ENCODE results near the gene TMEM184A.

Gene TMEM184A

DNA sequence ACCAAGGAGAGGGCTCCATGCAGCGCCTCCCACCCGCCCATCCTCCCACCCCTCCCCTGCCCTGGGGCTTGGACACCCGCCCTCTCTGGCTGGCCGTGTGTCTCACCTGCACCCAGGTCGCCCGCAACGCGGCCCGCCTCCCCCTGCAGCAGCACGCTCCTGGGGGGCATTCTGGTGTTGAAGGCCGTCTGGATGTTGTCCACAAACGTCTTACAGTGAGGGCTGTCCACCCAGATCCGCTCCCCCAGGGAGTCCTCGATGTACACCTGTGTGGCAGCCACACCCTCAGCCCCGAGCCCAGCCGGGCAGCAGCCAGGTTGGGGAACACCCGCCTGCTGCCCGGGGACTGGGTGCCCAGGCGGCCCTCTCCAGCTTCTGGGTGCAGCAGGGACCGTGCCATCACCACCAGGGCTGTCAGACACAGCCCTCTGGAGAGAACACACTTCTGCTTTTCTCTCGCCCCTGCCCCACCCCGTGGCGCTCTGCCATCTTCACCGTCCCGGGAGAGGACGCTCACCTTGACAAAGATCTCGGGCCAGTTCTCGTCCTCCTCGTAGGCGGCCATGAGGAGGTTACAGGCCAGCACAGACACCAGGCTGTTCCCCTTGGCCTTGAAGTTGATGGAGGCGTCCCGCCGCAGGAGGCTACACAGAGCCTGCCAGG is 56.5 kb downstream of the TMEM184A start:
- no peak for DNase-seq (ENCODE audit: low spot score)
- in situ Hi-C loops (cut with MboI; ENCODE audit: low pct_unique_long_range_greater_than_20kb, low sequenced_read_pairs, unreplicated experiment), result no loop called here
- TF ChIP-seq, protein P1, sequence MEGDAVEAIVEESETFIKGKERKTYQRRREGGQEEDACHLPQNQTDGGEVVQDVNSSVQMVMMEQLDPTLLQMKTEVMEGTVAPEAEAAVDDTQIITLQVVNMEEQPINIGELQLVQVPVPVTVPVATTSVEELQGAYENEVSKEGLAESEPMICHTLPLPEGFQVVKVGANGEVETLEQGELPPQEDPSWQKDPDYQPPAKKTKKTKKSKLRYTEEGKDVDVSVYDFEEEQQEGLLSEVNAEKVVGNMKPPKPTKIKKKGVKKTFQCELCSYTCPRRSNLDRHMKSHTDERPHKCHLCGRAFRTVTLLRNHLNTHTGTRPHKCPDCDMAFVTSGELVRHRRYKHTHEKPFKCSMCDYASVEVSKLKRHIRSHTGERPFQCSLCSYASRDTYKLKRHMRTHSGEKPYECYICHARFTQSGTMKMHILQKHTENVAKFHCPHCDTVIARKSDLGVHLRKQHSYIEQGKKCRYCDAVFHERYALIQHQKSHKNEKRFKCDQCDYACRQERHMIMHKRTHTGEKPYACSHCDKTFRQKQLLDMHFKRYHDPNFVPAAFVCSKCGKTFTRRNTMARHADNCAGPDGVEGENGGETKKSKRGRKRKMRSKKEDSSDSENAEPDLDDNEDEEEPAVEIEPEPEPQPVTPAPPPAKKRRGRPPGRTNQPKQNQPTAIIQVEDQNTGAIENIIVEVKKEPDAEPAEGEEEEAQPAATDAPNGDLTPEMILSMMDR (IDR thresholded peaks at IDR 0.05; ENCODE audit: extremely low read depth, insufficient read depth, missing control alignments), result no peak

DNA sequence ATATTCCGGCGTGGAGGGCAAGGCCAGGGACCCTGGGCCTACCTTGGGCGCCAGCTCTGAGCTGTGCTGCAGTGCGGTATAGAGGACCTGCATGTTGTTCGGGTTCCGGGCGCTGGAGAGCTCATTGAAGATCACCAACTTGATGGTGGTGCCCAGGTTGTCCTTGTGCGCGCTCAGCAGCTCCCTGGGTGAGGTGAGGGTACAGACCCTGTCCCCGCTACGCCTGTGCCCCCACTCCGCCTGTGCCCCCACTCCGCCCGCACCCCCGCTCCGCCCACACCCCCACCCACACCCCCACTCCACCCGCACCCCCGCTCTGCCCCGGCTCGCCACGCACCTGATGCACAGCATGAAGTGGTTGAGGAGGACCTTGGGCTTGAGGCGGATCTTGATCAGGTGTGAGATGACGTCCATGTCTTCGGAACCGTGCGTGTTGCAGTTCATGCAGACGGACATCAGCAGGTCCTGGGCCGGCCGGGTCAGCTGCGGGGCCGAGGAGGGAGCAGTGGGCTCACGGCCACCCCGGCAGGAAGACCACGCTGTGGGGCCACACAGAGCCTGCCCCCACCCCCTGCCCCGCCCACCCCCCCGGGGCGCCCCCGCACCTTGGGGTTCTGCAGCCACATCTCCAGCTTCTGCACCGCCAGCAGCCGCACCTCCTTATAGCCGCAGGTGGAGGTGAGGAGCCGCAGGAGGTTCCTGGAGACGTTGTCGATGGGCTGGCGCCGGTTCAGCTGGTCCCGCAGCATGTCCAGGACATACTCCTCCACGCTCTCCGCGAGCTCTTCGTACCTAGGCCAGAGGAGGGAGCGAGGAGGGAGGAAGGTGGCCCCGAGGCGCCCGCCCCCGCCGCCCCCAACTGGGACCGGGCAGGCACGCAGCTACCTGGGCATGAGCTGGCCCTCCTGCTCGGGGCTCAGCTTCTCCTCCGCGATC is 57.4 kb downstream of the TMEM184A start:
- in situ Hi-C loops (cut with MboI; ENCODE audit: low pct_unique_long_range_greater_than_20kb, low sequenced_read_pairs, unreplicated experiment), result no loop called here
- TF ChIP-seq, protein P1 (IDR thresholded peaks at IDR 0.05; ENCODE audit: extremely low read depth, insufficient read depth, missing control alignments), result no peak
- DNase-seq (ENCODE audit: low spot score), result no peak

DNA sequence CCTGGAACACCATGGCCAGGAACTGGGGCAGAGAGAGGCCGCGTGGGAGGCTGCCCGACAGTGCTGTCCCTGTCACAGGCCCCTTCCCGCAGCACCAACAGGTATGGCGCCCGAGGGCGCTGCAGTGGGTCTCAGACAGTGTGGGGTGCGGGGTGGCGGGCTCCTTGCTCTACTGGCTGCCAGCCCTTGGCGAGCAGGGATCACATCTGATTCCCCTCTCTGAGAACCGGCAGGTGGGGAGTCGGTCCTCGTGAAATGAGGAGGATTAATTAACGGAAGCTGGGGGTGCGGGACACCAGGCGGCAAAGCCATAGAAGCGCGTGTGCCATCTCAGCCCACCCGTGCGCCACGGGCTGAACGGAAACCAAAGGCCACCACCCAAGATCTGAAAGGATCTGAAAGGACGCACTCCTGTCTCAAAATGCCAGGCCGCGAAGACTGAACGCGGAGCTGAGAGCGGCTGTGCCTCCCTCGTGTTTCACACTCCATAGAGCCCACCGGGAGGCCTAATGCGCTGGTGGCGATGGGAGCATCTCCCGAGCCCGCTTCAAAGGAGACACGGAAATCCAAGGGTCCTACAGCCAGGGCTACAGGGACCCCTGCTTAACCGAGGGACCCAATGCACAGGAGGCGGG is 58.6 kb downstream of the TMEM184A start:
- no peak for DNase-seq (ENCODE audit: low spot score)
- TF ChIP-seq, protein P1 (IDR thresholded peaks at IDR 0.05; ENCODE audit: extremely low read depth, insufficient read depth, missing control alignments), result no peak
- in situ Hi-C loops (cut with MboI; ENCODE audit: low pct_unique_long_range_greater_than_20kb, low sequenced_read_pairs, unreplicated experiment), result no loop called here

DNA sequence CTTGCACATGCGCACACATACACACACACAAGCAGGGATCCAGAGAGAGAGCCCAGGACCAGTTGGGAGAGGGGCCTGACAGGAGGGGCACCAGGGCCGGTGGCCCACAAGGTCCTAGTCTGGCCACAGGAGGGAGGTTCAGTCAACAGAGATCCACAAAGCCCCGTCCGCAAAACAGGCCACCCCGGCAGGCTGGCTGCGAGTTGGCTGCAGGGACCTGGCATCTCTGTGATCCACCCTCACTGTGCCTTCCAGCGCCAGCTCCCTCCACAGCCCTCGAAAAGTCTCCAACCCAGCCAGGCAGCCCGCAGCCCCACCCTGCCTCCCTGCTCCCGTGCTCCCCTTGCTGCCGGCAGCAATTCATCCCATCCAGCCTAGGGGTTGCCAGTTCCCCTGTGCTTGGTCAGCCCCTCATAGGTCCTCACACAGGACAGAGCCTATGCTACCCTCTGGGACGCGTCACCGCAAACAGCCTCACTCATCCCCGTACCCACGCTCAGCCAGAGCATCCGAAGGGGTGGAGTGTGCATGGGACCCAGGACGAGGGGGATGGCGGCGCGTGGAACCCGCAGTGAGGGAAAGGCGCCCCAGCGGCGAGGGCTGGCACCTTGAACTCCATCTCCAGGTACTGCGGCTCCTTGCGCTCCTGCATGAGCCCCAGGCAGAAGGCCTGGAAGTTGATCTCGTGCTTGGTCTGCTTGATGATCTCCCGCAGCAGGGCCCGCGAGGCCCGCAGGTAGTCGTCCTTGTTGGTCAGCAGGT is 59.3 kb downstream of the TMEM184A start:
- in situ Hi-C loops (cut with MboI; ENCODE audit: low pct_unique_long_range_greater_than_20kb, low sequenced_read_pairs, unreplicated experiment), result no loop called here
- DNase-seq (ENCODE audit: low spot score), result no peak
- TF ChIP-seq, protein P1 (IDR thresholded peaks at IDR 0.05; ENCODE audit: extremely low read depth, insufficient read depth, missing control alignments), result no peak

DNA sequence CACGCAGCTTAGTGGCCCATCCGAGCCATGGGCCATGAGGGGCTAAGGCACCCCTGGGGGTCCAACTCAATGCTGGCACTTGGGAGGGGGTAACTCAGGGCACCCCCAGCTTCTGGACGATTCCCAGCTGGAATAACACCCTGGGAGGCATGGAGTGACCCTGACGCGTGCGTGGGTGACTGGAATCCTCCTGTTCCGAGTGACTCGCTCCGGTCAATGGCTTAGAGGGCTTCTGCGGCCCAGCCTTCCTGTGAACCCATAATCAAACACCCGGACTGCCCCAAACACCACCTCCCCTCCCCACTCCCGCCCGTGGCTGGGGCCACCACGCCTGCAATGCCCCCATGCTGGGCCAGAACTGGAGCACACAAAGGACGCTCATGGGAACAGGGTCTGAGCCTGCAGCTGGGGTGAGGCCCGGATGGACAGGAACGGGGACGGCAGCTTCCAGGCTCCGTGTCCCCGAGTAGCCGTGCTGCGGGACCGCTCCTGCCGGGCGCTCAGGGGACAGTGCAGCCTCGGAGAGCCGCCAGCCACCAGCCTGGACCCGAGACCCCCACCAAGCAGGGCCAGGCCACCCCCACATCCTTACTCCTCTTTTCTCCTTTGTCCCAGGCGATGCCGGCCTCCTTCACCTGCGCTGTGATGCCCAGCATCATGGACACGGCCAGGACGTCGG is 60.3 kb downstream of the TMEM184A start:
- in situ Hi-C loops (cut with MboI; ENCODE audit: low pct_unique_long_range_greater_than_20kb, low sequenced_read_pairs, unreplicated experiment), result no loop called here
- TF ChIP-seq, protein P1 (IDR thresholded peaks at IDR 0.05; ENCODE audit: extremely low read depth, insufficient read depth, missing control alignments), result no peak
- DNase-seq (ENCODE audit: low spot score), result no peak

Data from GM13977 (cell line).